ENCODE measurements around the gene NFYB. TPM values are rescaled to one million over a fixed set of nuclear protein-coding genes. Genes with fewer than 3 reads are reported as not detected.
"Not testable (repeated sequence)": the region's sequence is repeated elsewhere in the genome, so short reads cannot be mapped to it uniquely, and the experiment has no call there.

Gene NFYB
- total and polyA plus RNA-seq, 7 experiments from 2014 or later = 11.6 to 47.0 (median 24.9) TPM

- DNase-seq = no peak
- Histone ChIP-seq H3K4me3 (ENCODE audit: low read length) (no peak overlapping the region), H3K27me3 (ENCODE audit: control insufficient read depth in 2 of 2, insufficient read depth in 2 of 2, low read length in 2 of 2) (no peaks in the 10 kb centered on the region), H3K4me1 (ENCODE audit: control insufficient read depth in 2 of 2, insufficient read depth in 2 of 2, low read length in 2 of 2) (no peaks in the 10 kb centered on the region), H3K9me3 (ENCODE audit: control insufficient read depth in 2 of 3, low read length in 3 of 3) (no peaks in the 10 kb centered on the region), H3K27ac (ENCODE audit: low read depth, low read length) (no peak overlapping the region), H3K36me3 (ENCODE audit: control insufficient read depth in 2 of 3, insufficient read depth in 3 of 3, low read length in 3 of 3) (peaks cover 0 to 14% (median 6%) of the 10 kb centered on the region in 3 experiments)
- ChIA-PET POLR2A (interaction anchor here (0.5 kb wide), 1 partner anchor 10 kb away, joined by 5 read pairs; no protein-coding TSS in a partner anchor), CTCF (no interaction called here)
- no peak for ATAC-seq
- Mint-ChIP-seq H3K4me1 (peaks cover 0 to 8% (median 0%) of the 10 kb centered on the region in 7 donors), H3K27ac (peak overlapping the region in 5 of 9 donors; percentile 9 to 91 (median 25)), H3K9me3 (no peaks in the 10 kb centered on the region), H3K36me3 (peaks cover 0 to 18% (median 5%) of the 10 kb centered on the region in 5 donors), H3K27me3 (no peaks in the 10 kb centered on the region), H3K4me3 (no peak overlapping the region)
- intact Hi-C loops (cut with micrococcal nuclease) = no loop called here
Observed at GRCh38 chr12:104115587-104115975, 22.4 kb downstream of the NFYB start.

GRCh38 chr12:104114834-104115586 is 23.0 kb downstream of the NFYB start:
- intact Hi-C loops (cut with micrococcal nuclease); ATAC-seq; H3K4me3 ChIP-seq (ENCODE audit: low read length); H3K27me3 ChIP-seq (ENCODE audit: control insufficient read depth in 2 of 2, insufficient read depth in 2 of 2, low read length in 2 of 2); H3K27ac ChIP-seq (ENCODE audit: low read depth, low read length); H3K36me3 ChIP-seq (ENCODE audit: control insufficient read depth in 2 of 3, insufficient read depth in 3 of 3, low read length in 3 of 3); H3K9me3 ChIP-seq (ENCODE audit: control insufficient read depth in 2 of 3, low read length in 3 of 3); H3K9me3 Mint-ChIP-seq; DNase-seq; POLR2A ChIA-PET; H3K4me1 Mint-ChIP-seq; H3K27me3 Mint-ChIP-seq; CTCF ChIA-PET; H3K4me1 ChIP-seq (ENCODE audit: control insufficient read depth in 2 of 2, insufficient read depth in 2 of 2, low read length in 2 of 2); H3K4me3 Mint-ChIP-seq: not testable (repeated sequence)
- H3K36me3 Mint-ChIP-seq = peaks cover 0 to 14% (median 3%) of the 10 kb centered on the region in 5 donors
- H3K27ac Mint-ChIP-seq = peak overlapping the region in 1 of 9 donors; percentile 9

- H3K4me3 ChIP-seq (ENCODE audit: low read length) = no peak overlapping the region
- Mint-ChIP-seq H3K4me1 (peaks cover 6 to 19% (median 10%) of the 10 kb centered on the region in 7 donors), H3K36me3 (peaks cover 0 to 9% (median 0%) of the 10 kb centered on the region in 5 donors), H3K27me3 (no peaks in the 10 kb centered on the region), H3K27ac (peak overlapping the region in 1 of 9 donors; percentile 44), H3K4me3 (no peak overlapping the region), H3K9me3 (no peaks in the 10 kb centered on the region)
- H3K27me3 ChIP-seq (ENCODE audit: control insufficient read depth in 2 of 2, insufficient read depth in 2 of 2, low read length in 2 of 2) = no peaks in the 10 kb centered on the region
- peaks cover 4 to 6% of the 10 kb centered on the region in 2 donors for H3K4me1 ChIP-seq (ENCODE audit: control insufficient read depth in 2 of 2, insufficient read depth in 2 of 2, low read length in 2 of 2)
- DNase-seq (no peak), ATAC-seq (no peak)
- no peaks in the 10 kb centered on the region for H3K9me3 ChIP-seq (ENCODE audit: control insufficient read depth in 2 of 3, low read length in 3 of 3)
- no peaks in the 10 kb centered on the region for H3K36me3 ChIP-seq (ENCODE audit: control insufficient read depth in 2 of 3, insufficient read depth in 3 of 3, low read length in 3 of 3)
- ChIA-PET CTCF (interaction anchor here (0.6 to 3.6 kb wide), 29 partner anchors 9 to 232 kb away, joined by 3 to 46 read pairs (median 6); partner anchors contain the start of genes GLT8D2, HCFC2 and TDG), POLR2A (interaction anchor here (0.6 to 1.6 kb wide), 6 partner anchors 28 to 225 kb away, joined by 3 to 14 read pairs (median 4); partner anchors contain the start of genes HSP90B1, NFYB and TDG)
- no peak overlapping the region for H3K27ac ChIP-seq (ENCODE audit: low read depth, low read length)
- intact Hi-C loops (cut with micrococcal nuclease) = loop anchor here (1.0 to 5.0 kb wide), 6 partner anchors 52 to 483 kb away; partner anchors contain the start of genes HSP90B1 (in 1 of the 2) and TDG (in 1 of the 2)
Observed at GRCh38 chr12:104109446-104110271, 28.4 kb downstream of the NFYB start.

- Mint-ChIP-seq H3K9me3 (no peaks in the 10 kb centered on the region), H3K27ac (peak overlapping the region in 8 of 9 donors; percentile 0 to 82 (median 37)), H3K4me3 (peak overlapping the region in 8 of 10 donors; percentile 13 to 77 (median 59)), H3K36me3 (peaks cover 0 to 9% (median 0%) of the 10 kb centered on the region in 5 donors), H3K4me1 (peaks cover 6 to 19% (median 10%) of the 10 kb centered on the region in 7 donors), H3K27me3 (no peaks in the 10 kb centered on the region)
- no peaks in the 10 kb centered on the region for H3K9me3 ChIP-seq (ENCODE audit: control insufficient read depth in 2 of 3, low read length in 3 of 3)
- no peaks in the 10 kb centered on the region for H3K27me3 ChIP-seq (ENCODE audit: control insufficient read depth in 2 of 2, insufficient read depth in 2 of 2, low read length in 2 of 2)
- no peak overlapping the region for H3K27ac ChIP-seq (ENCODE audit: low read depth, low read length)
- H3K4me3 ChIP-seq (ENCODE audit: low read length) = no peak overlapping the region
- H3K4me1 ChIP-seq (ENCODE audit: control insufficient read depth in 2 of 2, insufficient read depth in 2 of 2, low read length in 2 of 2) = peaks cover 4 to 6% of the 10 kb centered on the region in 2 donors
- ChIA-PET POLR2A (interaction anchor here (0.6 to 1.6 kb wide), 6 partner anchors 29 to 225 kb away, joined by 3 to 14 read pairs (median 4); partner anchors contain the start of genes HSP90B1, NFYB and TDG), CTCF (interaction anchor here (0.6 to 3.6 kb wide), 31 partner anchors 9 to 481 kb away, joined by 3 to 46 read pairs (median 5); partner anchors contain the start of genes GLT8D2, HCFC2 and TDG)
- DNase-seq (peak; percentile 65 to 87 (median 82)), ATAC-seq (peak; percentile 99)
- no peaks in the 10 kb centered on the region for H3K36me3 ChIP-seq (ENCODE audit: control insufficient read depth in 2 of 3, insufficient read depth in 3 of 3, low read length in 3 of 3)
- intact Hi-C loops (cut with micrococcal nuclease) = loop anchor here (1.0 to 5.0 kb wide), 6 partner anchors 52 to 482 kb away; partner anchors contain the start of genes HSP90B1 (in 1 of the 2) and TDG (in 1 of the 2)
Observed at GRCh38 chr12:104108755-104109445, 29.1 kb downstream of the NFYB start.

- intact Hi-C loops (cut with micrococcal nuclease) = loop anchor here in 1 of 2 donors (5.0 kb wide), 1 partner anchor 140 kb away; the partner anchor contains the start of gene TDG
- DNase-seq (no peak), ATAC-seq (no peak)
- no peak overlapping the region for H3K4me3 Mint-ChIP-seq
- H3K27ac ChIP-seq (ENCODE audit: low read depth, low read length) = no peak overlapping the region
- H3K27ac Mint-ChIP-seq = peak overlapping the region in 2 of 9 donors; percentile 38 to 42
- ChIA-PET CTCF (interaction anchor here (1.2 to 3.6 kb wide), 3 partner anchors 32 to 224 kb away, joined by 4 to 46 read pairs (median 26); no protein-coding TSS in a partner anchor), POLR2A (interaction anchor here (0.7 kb wide), 1 partner anchor 15 kb away, joined by 3 read pairs; no protein-coding TSS in a partner anchor)
- no peaks in the 10 kb centered on the region for H3K27me3 ChIP-seq (ENCODE audit: control insufficient read depth in 2 of 2, insufficient read depth in 2 of 2, low read length in 2 of 2)
- peaks cover 6 to 19% (median 10%) of the 10 kb centered on the region in 7 donors for H3K4me1 Mint-ChIP-seq
- H3K36me3 ChIP-seq (ENCODE audit: control insufficient read depth in 2 of 3, insufficient read depth in 3 of 3, low read length in 3 of 3) = peaks cover 0 to 4% (median 0%) of the 10 kb centered on the region in 3 experiments
- no peaks in the 10 kb centered on the region for H3K9me3 ChIP-seq (ENCODE audit: control insufficient read depth in 2 of 3, low read length in 3 of 3)
- H3K4me1 ChIP-seq (ENCODE audit: control insufficient read depth in 2 of 2, insufficient read depth in 2 of 2, low read length in 2 of 2) = peaks cover 4 to 6% of the 10 kb centered on the region in 2 donors
- H3K9me3 Mint-ChIP-seq = no peaks in the 10 kb centered on the region
- peaks cover 0 to 16% (median 3%) of the 10 kb centered on the region in 5 donors for H3K36me3 Mint-ChIP-seq
- no peaks in the 10 kb centered on the region for H3K27me3 Mint-ChIP-seq
- no peak overlapping the region for H3K4me3 ChIP-seq (ENCODE audit: low read length)
Observed at GRCh38 chr12:104106965-104107364, 31.0 kb downstream of the NFYB start.
